ENCODE results near the gene ITIH4. TPM values are rescaled to one million over a fixed set of nuclear protein-coding genes. Genes with fewer than 3 reads are reported as not detected.
"Not testable (repeated sequence)": the region's sequence is repeated elsewhere in the genome, so short reads cannot be mapped to it uniquely, and the experiment has no call there.

Gene ITIH4
- polyA plus RNA-seq, 1 of the 3 experiments (the other 2 are of a cell fraction), result 2.0 TPM

DNA sequence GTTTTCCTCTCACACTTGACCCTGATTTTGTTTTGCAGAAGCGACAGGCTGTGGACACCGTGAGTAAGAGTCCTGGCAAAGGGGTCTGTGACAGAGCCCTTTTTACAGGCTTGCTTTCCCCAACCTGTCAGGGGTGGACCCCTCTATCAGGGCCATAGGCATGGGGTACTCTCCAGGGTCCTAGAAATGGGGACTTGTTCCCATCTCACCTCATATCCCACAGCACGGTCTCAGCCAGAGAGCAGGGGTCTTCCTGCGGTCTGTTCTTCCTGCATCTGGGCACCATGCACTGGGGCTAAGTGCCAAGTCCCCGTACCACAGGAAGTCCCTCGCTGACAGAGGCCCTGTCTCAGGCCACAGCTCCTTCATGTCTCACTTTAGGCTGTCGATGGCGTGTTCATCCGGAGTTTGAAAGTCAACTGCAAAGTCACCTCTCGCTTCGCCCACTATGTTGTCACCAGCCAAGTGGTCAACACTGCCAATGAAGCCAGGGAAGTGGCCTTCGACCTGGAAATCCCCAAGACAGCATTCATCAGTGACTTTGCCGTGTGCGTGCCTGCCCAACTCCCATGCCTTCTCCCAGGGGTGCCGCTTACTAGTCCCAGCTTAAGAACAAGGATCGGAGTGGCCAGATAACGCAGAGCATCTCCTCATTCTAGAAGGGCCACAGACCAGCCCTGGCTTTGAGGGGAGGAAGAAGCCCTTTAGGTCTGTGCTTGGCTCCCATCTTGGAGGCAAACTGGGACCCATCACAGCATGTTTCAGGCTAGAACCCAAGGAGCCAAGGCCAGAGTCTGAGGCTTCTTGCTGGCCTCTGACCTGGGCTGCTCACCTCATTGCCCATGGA, 52.3 kb downstream of the ITIH4 start:
- Histone ChIP-seq H3K27me3 (ENCODE audit: insufficient read depth) (peaks cover 13% of the 10 kb centered on the region; the same call in 1 of the 2 replicates), H3K9me2 (no peaks in the 10 kb centered on the region), H3K79me2 (ENCODE audit: insufficient read depth) (no peaks in the 10 kb centered on the region), H3K4me3 (ENCODE audit: low read depth in 2 of 2, low read length in 1 of 2) (no peak overlapping the region), H3K4me1 (ENCODE audit: control insufficient read depth in 1 of 2, insufficient read depth in 2 of 2, low read depth in 1 of 2, low read length in 1 of 2) (peaks cover 0 to 10% of the 10 kb centered on the region in 2 experiments; a peak in 1 of 4 replicates), H3K9ac (no peak overlapping the region), H3K36me3 (replicated peaks in 1 of 2; ENCODE audit: control insufficient read depth in 1 of 2, insufficient read depth in 2 of 2, low read length in 1 of 2) (no peaks in the 10 kb centered on the region), H3K27ac (ENCODE audit: low read depth in 2 of 2, low read length in 1 of 2) (no peak overlapping the region), H4K20me1 (ENCODE audit: insufficient read depth) (no peaks in the 10 kb centered on the region), H3K9me3 (no peaks in the 10 kb centered on the region), H3F3A (replicated peaks; ENCODE audit: insufficient read depth) (no peaks in the 10 kb centered on the region), H2AFZ (ENCODE audit: low read depth) (no peak overlapping the region), H3K4me2 (no peak overlapping the region)
- DNase-seq, result no peak
- ChIA-PET POLR2A (no interaction called here), CTCF (interaction anchor here (0.8 kb wide), 1 partner anchor 14 kb away, joined by 5 read pairs; no protein-coding TSS in a partner anchor)
- peak; percentile 54; the same call in 1 of the 2 replicates for TF ChIP-seq REST (IDR thresholded peaks at IDR 0.05; ENCODE audit: low read depth, low read length)
- no peak for TF ChIP-seq MXI1 (IDR thresholded peaks at IDR 0.05; ENCODE audit: low read depth, low read length)
- no peak for TF ChIP-seq TCF12 (IDR thresholded peaks at IDR 0.05)
- TF ChIP-seq TEAD4 (IDR thresholded peaks at IDR 0.05; ENCODE audit: borderline replicate concordance, insufficient read depth), result no peak
- WGBS (ENCODE audit: low lambda C conversion rate), result 76% methylated on average over 15 of the region's 17 CpGs

GRCh38 chr3:52777127-52777958, 53.1 kb downstream of the ITIH4 start, which contains the start of gene ITIH1:
Gene ITIH1, plus strand, starts transcription at chr3:52777599. Its CDS starts 17 bp downstream, at chr3:52777616.
- Histone ChIP-seq H3K9ac (no peak within 1 kb of the TSS), H4K20me1 (ENCODE audit: insufficient read depth) (no peaks in the 10 kb centered on the region), H2AFZ (ENCODE audit: low read depth) (no peak within 1 kb of the TSS), H3K36me3 (replicated peaks in 1 of 2; ENCODE audit: control insufficient read depth in 1 of 2, insufficient read depth in 2 of 2, low read length in 1 of 2) (no peaks in the 10 kb centered on the region), H3K79me2 (ENCODE audit: insufficient read depth) (no peaks in the 10 kb centered on the region), H3K4me3 (ENCODE audit: low read depth in 2 of 2, low read length in 1 of 2) (no peak within 1 kb of the TSS), H3K27me3 (ENCODE audit: insufficient read depth) (peaks cover 13% of the 10 kb centered on the region; the same call in 1 of the 2 replicates), H3K27ac (ENCODE audit: low read depth in 2 of 2, low read length in 1 of 2) (no peak within 1 kb of the TSS), H3K9me3 (no peaks in the 10 kb centered on the region), H3K9me2 (no peaks in the 10 kb centered on the region), H3K4me1 (ENCODE audit: control insufficient read depth in 1 of 2, insufficient read depth in 2 of 2, low read depth in 1 of 2, low read length in 1 of 2) (peaks cover 0 to 10% of the 10 kb centered on the region in 2 experiments; a peak in 1 of 4 replicates), H3K4me2 (no peak within 1 kb of the TSS), H3F3A (replicated peaks; ENCODE audit: insufficient read depth) (no peaks in the 10 kb centered on the region)
- TF ChIP-seq, protein P1, sequence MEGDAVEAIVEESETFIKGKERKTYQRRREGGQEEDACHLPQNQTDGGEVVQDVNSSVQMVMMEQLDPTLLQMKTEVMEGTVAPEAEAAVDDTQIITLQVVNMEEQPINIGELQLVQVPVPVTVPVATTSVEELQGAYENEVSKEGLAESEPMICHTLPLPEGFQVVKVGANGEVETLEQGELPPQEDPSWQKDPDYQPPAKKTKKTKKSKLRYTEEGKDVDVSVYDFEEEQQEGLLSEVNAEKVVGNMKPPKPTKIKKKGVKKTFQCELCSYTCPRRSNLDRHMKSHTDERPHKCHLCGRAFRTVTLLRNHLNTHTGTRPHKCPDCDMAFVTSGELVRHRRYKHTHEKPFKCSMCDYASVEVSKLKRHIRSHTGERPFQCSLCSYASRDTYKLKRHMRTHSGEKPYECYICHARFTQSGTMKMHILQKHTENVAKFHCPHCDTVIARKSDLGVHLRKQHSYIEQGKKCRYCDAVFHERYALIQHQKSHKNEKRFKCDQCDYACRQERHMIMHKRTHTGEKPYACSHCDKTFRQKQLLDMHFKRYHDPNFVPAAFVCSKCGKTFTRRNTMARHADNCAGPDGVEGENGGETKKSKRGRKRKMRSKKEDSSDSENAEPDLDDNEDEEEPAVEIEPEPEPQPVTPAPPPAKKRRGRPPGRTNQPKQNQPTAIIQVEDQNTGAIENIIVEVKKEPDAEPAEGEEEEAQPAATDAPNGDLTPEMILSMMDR (IDR thresholded peaks at IDR 0.05), result no peak
- TF ChIP-seq FOXJ3 (CRISPR knock-in tag; IDR thresholded peaks at IDR 0.05) (no peak), EP300 (IDR thresholded peaks at IDR 0.05; ENCODE audit: borderline replicate concordance in 1 of 2, low read depth in 1 of 2, low read length in 1 of 2) (no peak), YY1 (IDR thresholded peaks at IDR 0.05; ENCODE audit: low read depth) (no peak), RAD21 (IDR thresholded peaks at IDR 0.05; ENCODE audit: low read length) (no peak)
- TF ChIP-seq, protein P2, sequence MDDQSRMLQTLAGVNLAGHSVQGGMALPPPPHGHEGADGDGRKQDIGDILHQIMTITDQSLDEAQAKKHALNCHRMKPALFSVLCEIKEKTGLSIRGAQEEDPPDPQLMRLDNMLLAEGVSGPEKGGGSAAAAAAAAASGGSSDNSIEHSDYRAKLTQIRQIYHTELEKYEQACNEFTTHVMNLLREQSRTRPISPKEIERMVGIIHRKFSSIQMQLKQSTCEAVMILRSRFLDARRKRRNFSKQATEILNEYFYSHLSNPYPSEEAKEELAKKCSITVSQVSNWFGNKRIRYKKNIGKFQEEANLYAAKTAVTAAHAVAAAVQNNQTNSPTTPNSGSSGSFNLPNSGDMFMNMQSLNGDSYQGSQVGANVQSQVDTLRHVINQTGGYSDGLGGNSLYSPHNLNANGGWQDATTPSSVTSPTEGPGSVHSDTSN (IDR thresholded peaks at IDR 0.05), result no peak
- WGBS (ENCODE audit: low lambda C conversion rate), result 63% methylated on average over 8 of the region's 12 CpGs
- ChIA-PET POLR2A (no interaction called here), CTCF (no interaction called here)
- DNase-seq, result no peak

DNA sequence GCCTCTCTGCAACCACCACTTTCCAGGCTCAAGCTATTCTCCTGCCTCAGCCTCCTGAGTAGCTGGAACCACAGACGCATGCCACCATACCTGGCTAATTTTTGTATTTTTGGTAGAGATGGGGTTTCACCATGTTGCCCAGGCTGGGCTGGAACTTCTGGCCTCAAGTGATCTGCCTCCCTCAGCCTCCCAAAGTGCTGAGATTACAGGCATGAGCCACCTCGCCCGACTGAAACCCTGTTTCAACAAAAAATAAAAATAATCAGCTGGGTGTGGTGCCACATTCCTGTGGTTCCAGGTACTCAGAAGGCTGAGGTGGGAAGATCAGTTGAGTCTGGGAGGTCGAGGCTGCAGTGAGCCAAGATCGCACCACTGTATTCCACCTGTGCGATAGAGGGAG, 54.0 kb downstream of the ITIH4 start:
- H3K79me2 ChIP-seq (ENCODE audit: insufficient read depth); H3F3A ChIP-seq (replicated peaks; ENCODE audit: insufficient read depth); H2AFZ ChIP-seq (ENCODE audit: low read depth); H3K9me3 ChIP-seq; H4K20me1 ChIP-seq (ENCODE audit: insufficient read depth); CTCF ChIA-PET; DNase-seq; H3K4me2 ChIP-seq; H3K36me3 ChIP-seq (replicated peaks in 1 of 2; ENCODE audit: control insufficient read depth in 1 of 2, insufficient read depth in 2 of 2, low read length in 1 of 2); H3K4me3 ChIP-seq (ENCODE audit: low read depth in 2 of 2, low read length in 1 of 2); H3K9me2 ChIP-seq; H3K27ac ChIP-seq (ENCODE audit: low read depth in 2 of 2, low read length in 1 of 2); POLR2A ChIA-PET; H3K9ac ChIP-seq; H3K4me1 ChIP-seq (ENCODE audit: control insufficient read depth in 1 of 2, insufficient read depth in 2 of 2, low read depth in 1 of 2, low read length in 1 of 2): not testable (repeated sequence)
- peaks cover 13% of the 10 kb centered on the region; the same call in 1 of the 2 replicates for H3K27me3 ChIP-seq (ENCODE audit: insufficient read depth)
- 82% methylated on average over 6 of the region's 6 CpGs for WGBS (ENCODE audit: low lambda C conversion rate)

Data from SK-N-SH (cell line).